Right lobe of liver (tissue), 6 donors: ENCODE measurements around the gene CAB39L. TPM values are rescaled to one million over a fixed set of nuclear protein-coding genes. Genes with fewer than 3 reads are reported as not detected.
"Not testable (repeated sequence)": the region's sequence is repeated elsewhere in the genome, so short reads cannot be mapped to it uniquely, and the experiment has no call there.

Experiments
- ATAC-seq, 4 donors: fragments of 200-7000 bp; cut with Tn5 transposase; one replicate each; pipeline ENCODE4 v1.9.1; 2020; ENCODE audit warnings: mild to moderate bottlenecking in 4 of 4, moderate library complexity in 4 of 4
- DNase-seq, 3 donors: peaks; one replicate each; pipeline ENCODE4 v3.0.0-alpha.2; 2020
- H3K27ac ChIP-seq, 3 donors: fragments of 200-600 bp; one replicate each; pipeline ENCODE4 v1.8.0; 2022
- H3K27me3 ChIP-seq, 2 donors: fragments of 200-600 bp; one replicate each; pipeline ENCODE4 v1.8.0; 2022
- H3K36me3 ChIP-seq, 4 donors: fragments of 200-600 bp; sonication (generic) in 1 of 4; one replicate each; pipeline versions ENCODE4 v1.5.1 to v1.8.0; 2017 to 2022; ENCODE audit warnings: control low read depth in 1 of 4
- H3K4me1 ChIP-seq, 4 donors: fragments of 200-600 bp; sonication (generic) in 1 of 4; one replicate each; pipeline versions ENCODE4 v1.5.1 to v1.8.0; 2017 to 2022; ENCODE audit warnings: control low read depth in 1 of 4
- H3K4me3 ChIP-seq, 3 donors: fragments of 200-600 bp; one replicate each; pipeline ENCODE4 v1.8.0; 2022
- H3K9me3 ChIP-seq, 4 donors: fragments of 200-600 bp; sonication (generic) in 1 of 4; one replicate each; pipeline versions ENCODE4 v1.5.1 to v1.8.0; 2017 to 2022; ENCODE audit warnings: control low read depth in 1 of 4
- POLR2A ChIP-seq: fragments of 450-650 bp; IDR thresholded peaks from one replicate; pipeline ENCODE4 v1.6.1; 2017; ENCODE audit warnings: antibody characterized with exemption, mild to moderate bottlenecking
- WGBS: methylation state at CpG from one replicate; pipeline ENCODE4 v1.1.6; 2018; ENCODE audit warnings: low coverage, low lambda C conversion rate; ENCODE audit not compliant: insufficient coverage; ENCODE audit errors: missing lambda C conversion rate; 5-methylcytosine and 5-hydroxymethylcytosine counted together
- intact Hi-C, 2 donors: fragments of 100-400 bp; cut with DNase I; formaldehyde crosslinking; loops; one replicate each; pipeline versions ENCODE4 v1.11.2 to v1.14.1; 2022
- total RNA-seq, 6 experiments: library from RNA; depleted of rRNA in 2 of 6; stranded (reverse); fragments of >200 nt in 2 of 6; fragmentation: NEBNext Ultra II Directional in 3 of 6; extraction: Animal tissue kit (Norgen Biotek cat#: 25700) in 3 of 6; gene quantifications; one replicate each; pipeline versions ENCODE4 v1.1.0 to v1.2.4, GENCODE V29; 2016 to 2023
- TF ChIP-seq, protein P1 (sequence below), 4 donors: fragments of 200-600 bp in 3 of 4; fragments of 450-650 bp in 1 of 4; IDR thresholded peaks; one replicate each; pipeline versions ENCODE4 v1.5.1 to v1.8.0; 2016 to 2022; ENCODE audit warnings: antibody characterized with exemption in 4 of 4, mild to moderate bottlenecking in 2 of 4
- donor health status: DM: no; HTN: yes; CAD: no.
- donor health status: DM: no; HTN: no; CAD: no.
- donor health status: DM: no; HTN: no; CAD: no.
- donor health status: DM: no; HTN: yes; CAD: no.
- donor health status: DM: no; HTN: yes; CAD: no.

The CAB39L gene
- total RNA-seq, 6 experiments from 2014 or later = 1.9 to 4.1 (median 2.8) TPM

- H3K4me3 ChIP-seq = no peak overlapping the region
- intact Hi-C loops = no loop called here
- H3K9me3 ChIP-seq = no peaks in the 10 kb centered on the region
- TF ChIP-seq, protein P1, sequence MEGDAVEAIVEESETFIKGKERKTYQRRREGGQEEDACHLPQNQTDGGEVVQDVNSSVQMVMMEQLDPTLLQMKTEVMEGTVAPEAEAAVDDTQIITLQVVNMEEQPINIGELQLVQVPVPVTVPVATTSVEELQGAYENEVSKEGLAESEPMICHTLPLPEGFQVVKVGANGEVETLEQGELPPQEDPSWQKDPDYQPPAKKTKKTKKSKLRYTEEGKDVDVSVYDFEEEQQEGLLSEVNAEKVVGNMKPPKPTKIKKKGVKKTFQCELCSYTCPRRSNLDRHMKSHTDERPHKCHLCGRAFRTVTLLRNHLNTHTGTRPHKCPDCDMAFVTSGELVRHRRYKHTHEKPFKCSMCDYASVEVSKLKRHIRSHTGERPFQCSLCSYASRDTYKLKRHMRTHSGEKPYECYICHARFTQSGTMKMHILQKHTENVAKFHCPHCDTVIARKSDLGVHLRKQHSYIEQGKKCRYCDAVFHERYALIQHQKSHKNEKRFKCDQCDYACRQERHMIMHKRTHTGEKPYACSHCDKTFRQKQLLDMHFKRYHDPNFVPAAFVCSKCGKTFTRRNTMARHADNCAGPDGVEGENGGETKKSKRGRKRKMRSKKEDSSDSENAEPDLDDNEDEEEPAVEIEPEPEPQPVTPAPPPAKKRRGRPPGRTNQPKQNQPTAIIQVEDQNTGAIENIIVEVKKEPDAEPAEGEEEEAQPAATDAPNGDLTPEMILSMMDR (IDR thresholded peaks at IDR 0.05) = no peak
- no peak for TF ChIP-seq POLR2A
- H3K4me1 ChIP-seq = peaks cover 0 to 5% (median 0%) of the 10 kb centered on the region in 4 donors
- no peak overlapping the region for H3K27ac ChIP-seq
- no peaks in the 10 kb centered on the region for H3K36me3 ChIP-seq
- ATAC-seq (peak in 1 of 4 donors; percentile 86), DNase-seq (no peak)
- no peaks in the 10 kb centered on the region for H3K27me3 ChIP-seq
- WGBS = 63% methylated on average over 4 of the region's 4 CpGs
Measured at GRCh38 chr13:49336655-49337054, 107.2 kb downstream of the CAB39L start.

- H3K36me3 ChIP-seq = no peaks in the 10 kb centered on the region
- no peak overlapping the region for H3K4me3 ChIP-seq
- TF ChIP-seq POLR2A = no peak
- TF ChIP-seq, protein P1 (IDR thresholded peaks at IDR 0.05) = no peak
- H3K4me1 ChIP-seq = peaks cover 0 to 21% (median 4%) of the 10 kb centered on the region in 4 donors
- no peaks in the 10 kb centered on the region for H3K27me3 ChIP-seq
- no peak overlapping the region for H3K27ac ChIP-seq
- no peaks in the 10 kb centered on the region for H3K9me3 ChIP-seq
- DNase-seq (no peak), ATAC-seq (no peak)
- 81% methylated on average over 1 of the region's 1 CpG for WGBS
- intact Hi-C loops = no loop called here
Measured at GRCh38 chr13:49330546-49330864, 113.4 kb downstream of the CAB39L start.

DNA sequence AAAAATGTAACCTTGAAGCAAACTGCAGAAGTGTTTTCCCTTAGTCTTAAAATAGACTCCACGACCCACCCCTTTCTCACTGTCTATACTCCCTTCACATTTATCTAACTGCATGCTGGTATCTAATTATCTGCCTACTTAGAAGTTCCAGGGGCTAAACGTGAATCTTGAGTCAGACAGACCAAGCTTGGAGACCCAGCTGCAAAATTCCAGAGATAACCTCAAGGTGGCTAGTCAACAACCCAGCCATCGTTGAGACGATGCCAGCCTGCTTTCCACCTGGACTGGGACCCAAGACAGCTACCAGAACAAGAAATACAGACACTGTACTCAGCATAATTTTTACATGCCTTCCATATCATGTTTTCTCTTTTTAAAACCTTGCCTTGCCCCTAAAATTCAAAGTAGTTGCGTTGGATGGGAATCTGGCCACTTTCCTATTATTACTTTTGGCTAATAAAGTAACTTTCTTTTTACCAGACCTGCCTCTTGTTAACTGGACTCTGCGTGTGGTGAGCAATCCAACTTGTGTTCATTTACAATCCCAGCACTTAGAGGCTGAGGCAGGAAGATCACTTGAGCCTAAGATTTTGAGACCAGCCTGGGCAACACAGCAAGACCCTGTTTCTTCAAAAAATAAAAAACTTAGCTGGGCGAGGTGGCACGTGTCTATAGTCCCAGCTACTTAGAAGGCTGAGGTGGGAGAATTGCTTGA is 113.9 kb downstream of the CAB39L start:
- no peak overlapping the region for H3K4me3 ChIP-seq
- ATAC-seq (no peak), DNase-seq (no peak)
- H3K27ac ChIP-seq = no peak overlapping the region
- no peaks in the 10 kb centered on the region for H3K27me3 ChIP-seq
- H3K36me3 ChIP-seq = no peaks in the 10 kb centered on the region
- intact Hi-C loops = no loop called here
- TF ChIP-seq, protein P1 (IDR thresholded peaks at IDR 0.05) = no peak
- no peak for TF ChIP-seq POLR2A
- no peaks in the 10 kb centered on the region for H3K9me3 ChIP-seq
- H3K4me1 ChIP-seq = peaks cover 0 to 21% (median 4%) of the 10 kb centered on the region in 4 donors
- 80% methylated on average over 8 of the region's 8 CpGs for WGBS

DNA sequence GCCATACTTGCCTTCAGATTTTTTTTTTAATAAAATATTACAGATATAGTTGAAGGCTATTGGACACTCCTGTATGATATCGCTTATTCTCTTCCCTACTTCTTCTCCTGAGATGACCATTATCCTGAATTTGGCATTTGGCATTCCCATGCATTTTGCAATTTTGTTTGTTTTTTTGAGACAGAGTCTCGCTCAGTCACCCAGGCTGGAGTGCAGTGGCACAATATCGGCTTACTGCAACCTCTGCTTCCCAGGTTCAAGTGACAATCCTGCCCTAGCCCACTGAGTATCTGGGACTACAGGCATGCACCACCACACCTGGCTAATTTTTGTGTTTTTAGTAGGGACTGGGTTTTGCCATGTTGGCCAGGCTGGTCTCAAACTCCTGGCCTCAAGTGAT is 116.7 kb downstream of the CAB39L start:
- H3K4me3 ChIP-seq, DNase-seq, H3K9me3 ChIP-seq, intact Hi-C loops, H3K27me3 ChIP-seq, H3K36me3 ChIP-seq: not testable (repeated sequence)
- ATAC-seq = peak; percentile 68 to 77 (median 72)
- WGBS = 45% methylated on average over 3 of the region's 3 CpGs
- H3K4me1 ChIP-seq = peaks cover 0 to 21% (median 4%) of the 10 kb centered on the region in 4 donors
- peak overlapping the region in 2 of 3 donors; percentile 46 to 54 for H3K27ac ChIP-seq

- Histone ChIP-seq H3K27me3 (no peaks in the 10 kb centered on the region), H3K27ac (peak overlapping the region in 2 of 3 donors; percentile 46 to 54), H3K4me1 (peaks cover 0 to 21% (median 4%) of the 10 kb centered on the region in 4 donors), H3K9me3 (no peaks in the 10 kb centered on the region), H3K4me3 (no peak overlapping the region), H3K36me3 (no peaks in the 10 kb centered on the region)
- intact Hi-C loops = no loop called here
- TF ChIP-seq POLR2A = no peak
- TF ChIP-seq, protein P1 (IDR thresholded peaks at IDR 0.05) = no peak
- peak in 1 of 3 donors; percentile 71 for DNase-seq
- ATAC-seq = peak; percentile 88 to 94 (median 92)
- WGBS = 31% methylated on average over 7 of the region's 7 CpGs
Measured at GRCh38 chr13:49326222-49326917, 117.5 kb downstream of the CAB39L start.
